HL-60 (cell line): ENCODE results near the gene CHID1.

Source experiments
- DNase-seq, 2 experiments: peaks; one replicate each; pipeline ENCODE4 v3.0.0-alpha.2; 2010 to 2020; ENCODE audit warnings: low read depth in 1 of 2, low spot score in 1 of 2
- H3K27ac ChIP-seq: fragments of 250-450 bp; sonication (Bioruptor Pico); replicated peaks from 2 replicates; pipeline ENCODE4 v1.5.1; 2020; ENCODE audit warnings: mild to moderate bottlenecking, moderate library complexity
- H3K27me3 ChIP-seq: fragments of 250-450 bp; sonication (Bioruptor Pico); 2 replicates; pipeline ENCODE4 v1.5.1; 2021; ENCODE audit warnings: mild to moderate bottlenecking, moderate library complexity; ENCODE audit not compliant: insufficient read depth, poor library complexity, severe bottlenecking
- H3K4me3 ChIP-seq: replicated peaks from 2 replicates; pipeline ENCODE4 v1.5.1; 2011; ENCODE audit warnings: mild to moderate bottlenecking, control low read depth, low read length; ENCODE audit not compliant: insufficient read depth
- GABPA ChIP-seq: IDR thresholded peaks from 2 replicates; pipeline ENCODE4 v1.6.1; 2012; ENCODE audit warnings: low read depth
- POLR2AphosphoS5 ChIP-seq: IDR thresholded peaks from 2 replicates; pipeline ENCODE4 v1.6.1; 2012; ENCODE audit warnings: low read depth
- SPI1 ChIP-seq: IDR thresholded peaks from 2 replicates; pipeline ENCODE4 v1.6.1; 2012; ENCODE audit warnings: low read depth, mild to moderate bottlenecking, borderline replicate concordance
- TF ChIP-seq, protein P1 (sequence below): IDR thresholded peaks from 2 replicates; pipeline ENCODE4 v1.6.1; 2012; ENCODE audit warnings: low read depth; ENCODE audit not compliant: insufficient replicate concordance
- TF ChIP-seq, protein P2 (sequence below): IDR thresholded peaks from one replicate; pipeline ENCODE4 v1.5.1; 2011; ENCODE audit warnings: low read length, control low read depth, inconsistent platforms; ENCODE audit not compliant: insufficient read depth

The CHID1 gene

DNA sequence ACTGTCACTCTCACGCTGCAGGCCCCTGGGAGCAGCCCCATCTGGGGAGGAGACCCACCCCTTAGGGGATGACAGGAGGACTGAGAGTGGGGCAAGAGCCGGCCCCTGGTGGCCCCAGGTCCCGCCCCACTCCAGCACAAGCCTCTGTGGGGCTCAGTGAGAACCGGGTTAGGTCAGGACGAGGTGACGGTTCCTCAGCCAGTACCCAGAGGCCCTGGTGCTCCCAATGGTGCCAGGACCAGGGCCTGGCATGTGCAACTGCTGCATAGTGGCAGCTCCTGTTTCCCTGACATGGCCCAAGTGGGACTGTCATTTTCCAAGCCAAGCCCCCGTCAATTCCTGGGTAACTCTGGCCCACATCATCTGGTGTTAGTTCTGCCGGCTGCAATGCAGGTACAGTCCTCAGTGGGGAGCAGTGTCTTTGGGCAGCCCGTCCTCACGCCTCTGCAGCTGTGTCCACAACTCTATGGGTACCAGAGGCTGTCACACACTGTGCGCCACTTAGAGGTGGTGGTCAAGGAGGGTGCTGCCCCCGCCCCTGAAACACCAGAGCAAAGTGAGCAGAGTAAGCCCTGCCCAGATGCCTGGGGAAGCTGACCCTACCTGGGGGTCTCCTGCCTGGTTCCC is 15.9 kb downstream of the CHID1 start:
- H3K4me3 ChIP-seq = no peak overlapping the region
- H3K27ac ChIP-seq = no peak overlapping the region
- no peaks in the 10 kb centered on the region for H3K27me3 ChIP-seq
- no peak for DNase-seq
- TF ChIP-seq GABPA = no peak
- TF ChIP-seq POLR2AphosphoS5 = no peak
- TF ChIP-seq SPI1 = no peak
- TF ChIP-seq, protein P1, sequence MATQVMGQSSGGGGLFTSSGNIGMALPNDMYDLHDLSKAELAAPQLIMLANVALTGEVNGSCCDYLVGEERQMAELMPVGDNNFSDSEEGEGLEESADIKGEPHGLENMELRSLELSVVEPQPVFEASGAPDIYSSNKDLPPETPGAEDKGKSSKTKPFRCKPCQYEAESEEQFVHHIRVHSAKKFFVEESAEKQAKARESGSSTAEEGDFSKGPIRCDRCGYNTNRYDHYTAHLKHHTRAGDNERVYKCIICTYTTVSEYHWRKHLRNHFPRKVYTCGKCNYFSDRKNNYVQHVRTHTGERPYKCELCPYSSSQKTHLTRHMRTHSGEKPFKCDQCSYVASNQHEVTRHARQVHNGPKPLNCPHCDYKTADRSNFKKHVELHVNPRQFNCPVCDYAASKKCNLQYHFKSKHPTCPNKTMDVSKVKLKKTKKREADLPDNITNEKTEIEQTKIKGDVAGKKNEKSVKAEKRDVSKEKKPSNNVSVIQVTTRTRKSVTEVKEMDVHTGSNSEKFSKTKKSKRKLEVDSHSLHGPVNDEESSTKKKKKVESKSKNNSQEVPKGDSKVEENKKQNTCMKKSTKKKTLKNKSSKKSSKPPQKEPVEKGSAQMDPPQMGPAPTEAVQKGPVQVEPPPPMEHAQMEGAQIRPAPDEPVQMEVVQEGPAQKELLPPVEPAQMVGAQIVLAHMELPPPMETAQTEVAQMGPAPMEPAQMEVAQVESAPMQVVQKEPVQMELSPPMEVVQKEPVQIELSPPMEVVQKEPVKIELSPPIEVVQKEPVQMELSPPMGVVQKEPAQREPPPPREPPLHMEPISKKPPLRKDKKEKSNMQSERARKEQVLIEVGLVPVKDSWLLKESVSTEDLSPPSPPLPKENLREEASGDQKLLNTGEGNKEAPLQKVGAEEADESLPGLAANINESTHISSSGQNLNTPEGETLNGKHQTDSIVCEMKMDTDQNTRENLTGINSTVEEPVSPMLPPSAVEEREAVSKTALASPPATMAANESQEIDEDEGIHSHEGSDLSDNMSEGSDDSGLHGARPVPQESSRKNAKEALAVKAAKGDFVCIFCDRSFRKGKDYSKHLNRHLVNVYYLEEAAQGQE = no peak
- TF ChIP-seq, protein P2, sequence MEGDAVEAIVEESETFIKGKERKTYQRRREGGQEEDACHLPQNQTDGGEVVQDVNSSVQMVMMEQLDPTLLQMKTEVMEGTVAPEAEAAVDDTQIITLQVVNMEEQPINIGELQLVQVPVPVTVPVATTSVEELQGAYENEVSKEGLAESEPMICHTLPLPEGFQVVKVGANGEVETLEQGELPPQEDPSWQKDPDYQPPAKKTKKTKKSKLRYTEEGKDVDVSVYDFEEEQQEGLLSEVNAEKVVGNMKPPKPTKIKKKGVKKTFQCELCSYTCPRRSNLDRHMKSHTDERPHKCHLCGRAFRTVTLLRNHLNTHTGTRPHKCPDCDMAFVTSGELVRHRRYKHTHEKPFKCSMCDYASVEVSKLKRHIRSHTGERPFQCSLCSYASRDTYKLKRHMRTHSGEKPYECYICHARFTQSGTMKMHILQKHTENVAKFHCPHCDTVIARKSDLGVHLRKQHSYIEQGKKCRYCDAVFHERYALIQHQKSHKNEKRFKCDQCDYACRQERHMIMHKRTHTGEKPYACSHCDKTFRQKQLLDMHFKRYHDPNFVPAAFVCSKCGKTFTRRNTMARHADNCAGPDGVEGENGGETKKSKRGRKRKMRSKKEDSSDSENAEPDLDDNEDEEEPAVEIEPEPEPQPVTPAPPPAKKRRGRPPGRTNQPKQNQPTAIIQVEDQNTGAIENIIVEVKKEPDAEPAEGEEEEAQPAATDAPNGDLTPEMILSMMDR = no peak

DNA sequence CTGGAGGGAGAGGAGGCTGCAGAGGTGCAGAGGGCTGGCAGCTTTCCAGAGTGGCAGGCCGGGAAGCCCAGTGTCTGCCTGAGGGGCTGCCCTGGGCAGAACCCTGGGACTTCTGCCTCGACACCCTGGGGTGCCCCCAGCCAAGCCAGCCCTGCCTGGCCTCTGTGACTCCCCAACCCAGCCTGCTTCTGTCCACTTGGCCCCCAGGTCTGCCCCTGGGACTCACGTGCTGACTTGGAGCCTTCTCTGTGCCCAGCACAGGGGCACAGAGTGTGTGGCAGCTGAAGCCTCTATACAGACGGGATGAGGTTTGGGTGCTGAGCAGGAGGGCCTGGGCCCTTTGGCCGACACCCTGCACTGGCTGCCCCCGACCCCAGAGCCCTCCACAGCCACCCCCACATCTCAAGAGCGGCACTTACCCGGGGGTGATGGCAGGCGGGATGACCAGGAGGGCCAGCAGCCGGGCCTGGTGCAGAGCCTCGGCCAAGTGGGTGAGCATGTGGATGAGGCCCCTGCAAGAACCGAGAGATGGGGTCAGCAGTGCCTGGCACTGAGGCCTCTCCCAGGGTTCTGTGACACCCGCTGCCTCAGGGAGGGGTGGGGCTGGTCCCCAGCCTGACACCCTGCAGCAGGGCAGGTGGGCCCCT is 17.5 kb downstream of the CHID1 start:
- no peak overlapping the region for H3K4me3 ChIP-seq
- no peak overlapping the region for H3K27ac ChIP-seq
- DNase-seq = no peak
- H3K27me3 ChIP-seq = no peaks in the 10 kb centered on the region
- TF ChIP-seq SPI1 (no peak), GABPA (no peak), POLR2AphosphoS5 (no peak; the same call in 1 of the 2 replicates)
- TF ChIP-seq, protein P1 = no peak
- TF ChIP-seq, protein P2 = no peak

DNA sequence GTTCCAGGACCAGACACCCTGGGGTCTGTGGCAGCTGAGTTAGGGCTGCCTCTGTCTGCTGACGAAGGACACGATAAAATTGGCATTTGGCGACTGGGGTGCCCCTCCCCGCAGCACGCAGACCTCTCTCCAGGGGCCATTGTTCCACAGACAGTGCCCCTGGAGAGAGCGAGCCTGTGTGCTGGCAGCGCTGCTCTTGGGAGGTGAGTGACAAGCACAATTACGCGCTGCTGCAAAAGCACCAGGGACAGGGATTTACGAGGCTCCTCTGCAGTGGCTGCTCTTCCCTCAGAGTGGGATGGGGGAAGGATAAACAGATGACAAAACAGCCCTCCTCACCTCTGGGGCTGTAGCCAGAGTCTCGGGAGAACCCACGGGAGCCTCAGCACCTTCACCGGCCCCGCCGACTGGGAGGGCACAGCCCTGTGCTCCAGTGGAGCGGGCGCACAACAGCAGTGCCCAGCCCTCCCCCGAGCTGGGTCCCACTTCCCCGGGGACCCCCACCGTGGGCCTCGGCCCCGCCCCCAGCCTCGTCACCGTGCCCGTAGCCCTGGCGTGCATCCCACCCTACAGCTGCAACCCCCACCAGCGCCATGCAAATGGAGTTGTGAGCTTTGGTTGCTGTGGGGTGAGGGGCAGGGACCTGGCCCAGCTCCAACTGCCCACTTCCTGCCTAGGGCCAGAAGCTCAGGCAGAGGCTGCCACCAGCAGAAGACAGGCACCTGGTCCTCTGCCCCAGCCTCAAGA is 19.6 kb downstream of the CHID1 start:
- Histone ChIP-seq H3K27ac (no peak overlapping the region), H3K27me3 (no peaks in the 10 kb centered on the region), H3K4me3 (no peak overlapping the region)
- no peak for DNase-seq
- TF ChIP-seq, protein P1 = no peak
- TF ChIP-seq POLR2AphosphoS5 (no peak), SPI1 (no peak), GABPA (no peak)
- TF ChIP-seq, protein P2 = no peak
